ENCODE data around the gene FAM107B.

The FAM107B gene

DNA sequence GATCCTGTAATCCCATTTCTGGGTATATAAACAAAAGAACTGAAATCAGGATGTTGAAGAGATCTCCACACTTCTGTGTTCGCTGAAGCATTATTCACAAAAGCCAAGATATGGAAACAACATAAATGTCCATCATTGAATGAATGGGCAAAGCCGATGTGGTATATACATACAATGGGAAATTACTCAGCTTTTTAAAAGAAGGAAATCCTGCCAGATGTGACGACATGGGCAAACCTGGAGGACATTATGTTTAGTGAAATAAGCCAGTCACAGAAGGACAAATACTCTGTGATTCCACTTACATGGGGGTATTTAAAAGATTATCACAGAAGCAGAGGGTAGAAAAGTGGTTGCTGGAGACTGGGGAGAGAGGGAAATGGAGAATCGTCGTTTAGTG lies 23.9 kb upstream of the FAM107B start:
- H3K27ac ChIP-seq = no peak overlapping the region
- H3K4me1 ChIP-seq = no peaks in the 10 kb centered on the region

DNA sequence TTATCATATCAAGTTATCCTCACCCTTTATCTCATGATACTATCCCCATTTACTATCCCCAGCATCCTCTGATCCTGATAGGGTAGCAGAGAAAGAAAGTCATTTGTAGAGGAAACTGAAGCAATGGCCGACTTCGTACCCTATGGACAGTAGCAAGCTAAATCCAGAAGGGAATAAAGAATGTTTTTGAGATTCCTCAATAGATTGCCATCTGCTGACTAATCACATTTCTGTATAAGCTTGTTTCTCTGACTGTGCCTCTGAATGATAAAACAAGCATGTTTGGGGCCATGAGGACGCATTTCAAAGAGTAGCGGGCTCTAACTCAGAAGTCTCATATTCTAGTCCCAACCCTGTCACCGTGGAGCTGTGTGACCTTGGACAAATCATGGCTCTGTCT lies 13.2 kb upstream of the FAM107B start:
- Histone ChIP-seq H3K4me1 (peaks cover 4% of the 10 kb centered on the region), H3K9me3 (ENCODE audit: control insufficient read depth, low read length) (no peaks in the 10 kb centered on the region), H3K27me3 (ENCODE audit: control insufficient read depth, insufficient read depth, low read length) (no peaks in the 10 kb centered on the region), H3K79me2 (no peaks in the 10 kb centered on the region), H3K27ac (no peak overlapping the region), H3K9ac (no peak overlapping the region), H3K4me3 (ENCODE audit: low read depth, low read length) (no peak overlapping the region), H3K4me2 (ENCODE audit: low read length) (no peak overlapping the region), H3K36me3 (ENCODE audit: control insufficient read depth, insufficient read depth, low read length) (no peaks in the 10 kb centered on the region), H2AFZ (peak overlapping the region; percentile 34)
- TF ChIP-seq, protein P1, sequence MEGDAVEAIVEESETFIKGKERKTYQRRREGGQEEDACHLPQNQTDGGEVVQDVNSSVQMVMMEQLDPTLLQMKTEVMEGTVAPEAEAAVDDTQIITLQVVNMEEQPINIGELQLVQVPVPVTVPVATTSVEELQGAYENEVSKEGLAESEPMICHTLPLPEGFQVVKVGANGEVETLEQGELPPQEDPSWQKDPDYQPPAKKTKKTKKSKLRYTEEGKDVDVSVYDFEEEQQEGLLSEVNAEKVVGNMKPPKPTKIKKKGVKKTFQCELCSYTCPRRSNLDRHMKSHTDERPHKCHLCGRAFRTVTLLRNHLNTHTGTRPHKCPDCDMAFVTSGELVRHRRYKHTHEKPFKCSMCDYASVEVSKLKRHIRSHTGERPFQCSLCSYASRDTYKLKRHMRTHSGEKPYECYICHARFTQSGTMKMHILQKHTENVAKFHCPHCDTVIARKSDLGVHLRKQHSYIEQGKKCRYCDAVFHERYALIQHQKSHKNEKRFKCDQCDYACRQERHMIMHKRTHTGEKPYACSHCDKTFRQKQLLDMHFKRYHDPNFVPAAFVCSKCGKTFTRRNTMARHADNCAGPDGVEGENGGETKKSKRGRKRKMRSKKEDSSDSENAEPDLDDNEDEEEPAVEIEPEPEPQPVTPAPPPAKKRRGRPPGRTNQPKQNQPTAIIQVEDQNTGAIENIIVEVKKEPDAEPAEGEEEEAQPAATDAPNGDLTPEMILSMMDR (IDR thresholded peaks at IDR 0.05) = no peak

More for the DNA sequence above, 23.9 kb upstream of the FAM107B start:
- H3K4me3 ChIP-seq (ENCODE audit: low read depth, low read length) = no peak overlapping the region
- TF ChIP-seq, protein P1 (IDR thresholded peaks at IDR 0.05) = no peak
- H3K79me2 ChIP-seq = no peaks in the 10 kb centered on the region
- H3K27me3 ChIP-seq (ENCODE audit: control insufficient read depth, insufficient read depth, low read length) = no peaks in the 10 kb centered on the region
- H3K9ac ChIP-seq = no peak overlapping the region
- H3K9me3 ChIP-seq (ENCODE audit: control insufficient read depth, low read length) = no peaks in the 10 kb centered on the region
- H3K4me2 ChIP-seq (ENCODE audit: low read length) = no peak overlapping the region
- no peaks in the 10 kb centered on the region for H3K36me3 ChIP-seq (ENCODE audit: control insufficient read depth, insufficient read depth, low read length)
- no peak overlapping the region for H2AFZ ChIP-seq

DNA sequence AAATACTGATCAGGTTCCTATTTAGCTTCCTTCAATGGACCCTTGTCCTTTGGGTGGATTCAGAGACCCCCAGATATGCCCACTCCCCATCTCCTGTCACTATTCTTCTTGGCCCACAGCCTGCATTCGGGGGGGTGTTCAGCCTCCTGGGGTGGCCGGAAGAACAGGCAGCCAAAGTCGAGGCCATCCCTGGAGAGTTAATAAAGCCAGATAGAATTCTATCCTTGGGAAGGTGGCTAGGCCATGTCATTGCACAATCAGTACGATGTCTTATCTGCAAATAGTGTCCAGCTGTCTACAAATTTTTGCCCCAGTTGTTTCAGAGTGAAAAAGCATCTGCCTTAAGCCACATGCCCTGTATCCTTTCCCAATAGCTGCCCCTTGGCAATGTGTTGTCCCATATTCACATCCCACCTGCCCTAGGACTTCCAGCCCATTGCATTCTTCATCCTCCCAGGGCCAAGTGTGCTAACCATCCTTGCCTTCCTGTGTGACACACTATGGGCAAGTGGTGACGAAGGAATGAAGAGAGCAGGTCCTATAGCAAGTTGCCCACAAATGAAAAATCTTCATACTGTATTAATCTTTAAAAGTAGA lies 9.9 kb upstream of the FAM107B start:
- Histone ChIP-seq H3K79me2 (no peaks in the 10 kb centered on the region), H3K4me2 (ENCODE audit: low read length) (no peak overlapping the region), H3K4me3 (ENCODE audit: low read depth, low read length) (no peak overlapping the region), H3K27me3 (ENCODE audit: control insufficient read depth, insufficient read depth, low read length) (no peaks in the 10 kb centered on the region), H3K4me1 (peaks cover 4% of the 10 kb centered on the region), H3K9me3 (ENCODE audit: control insufficient read depth, low read length) (no peaks in the 10 kb centered on the region), H3K9ac (no peak overlapping the region), H3K36me3 (ENCODE audit: control insufficient read depth, insufficient read depth, low read length) (no peaks in the 10 kb centered on the region), H3K27ac (no peak overlapping the region), H2AFZ (no peak overlapping the region)
- TF ChIP-seq, protein P1 (IDR thresholded peaks at IDR 0.05) = no peak

DNA sequence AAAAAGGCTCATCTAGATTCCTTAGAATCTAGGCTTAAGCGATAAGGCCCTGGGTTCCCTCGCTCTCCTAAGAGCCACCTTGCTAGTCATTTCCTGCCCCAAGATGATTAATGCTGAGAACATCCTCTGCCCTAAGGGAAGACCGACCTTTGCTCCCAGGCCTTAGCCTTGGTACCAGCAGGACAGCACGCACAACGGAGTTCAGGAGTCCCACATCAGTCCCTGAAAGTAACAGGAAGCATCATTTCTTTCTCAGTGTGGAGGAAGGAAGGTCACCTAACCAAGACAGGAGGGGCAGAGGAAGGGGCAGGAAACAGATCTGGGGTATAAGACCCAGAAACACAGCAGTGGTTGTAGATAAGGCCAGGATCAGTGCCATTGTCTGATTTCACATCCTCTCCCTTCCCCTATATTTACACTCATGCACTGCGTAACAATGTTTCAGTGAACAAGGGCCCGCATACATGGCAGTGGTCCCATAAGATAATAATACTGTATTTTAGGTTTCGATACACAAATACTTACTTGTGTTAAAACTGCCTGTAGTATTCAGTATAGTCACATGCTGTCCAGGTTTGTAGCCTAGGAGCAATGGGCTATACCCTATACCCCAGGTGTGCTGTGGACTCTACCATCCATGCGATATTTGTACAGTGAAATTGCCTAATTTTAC lies 8.1 kb upstream of the FAM107B start:
- TF ChIP-seq, protein P1 (IDR thresholded peaks at IDR 0.05) = no peak
- Histone ChIP-seq H3K9me3 (ENCODE audit: control insufficient read depth, low read length) (no peaks in the 10 kb centered on the region), H3K4me2 (ENCODE audit: low read length) (no peak overlapping the region), H3K4me3 (ENCODE audit: low read depth, low read length) (no peak overlapping the region), H3K4me1 (peaks cover under 1% of the 10 kb centered on the region), H3K36me3 (ENCODE audit: control insufficient read depth, insufficient read depth, low read length) (no peaks in the 10 kb centered on the region), H3K27me3 (ENCODE audit: control insufficient read depth, insufficient read depth, low read length) (no peaks in the 10 kb centered on the region), H3K9ac (no peak overlapping the region), H3K79me2 (no peaks in the 10 kb centered on the region), H2AFZ (no peak overlapping the region), H3K27ac (no peak overlapping the region)

DNA sequence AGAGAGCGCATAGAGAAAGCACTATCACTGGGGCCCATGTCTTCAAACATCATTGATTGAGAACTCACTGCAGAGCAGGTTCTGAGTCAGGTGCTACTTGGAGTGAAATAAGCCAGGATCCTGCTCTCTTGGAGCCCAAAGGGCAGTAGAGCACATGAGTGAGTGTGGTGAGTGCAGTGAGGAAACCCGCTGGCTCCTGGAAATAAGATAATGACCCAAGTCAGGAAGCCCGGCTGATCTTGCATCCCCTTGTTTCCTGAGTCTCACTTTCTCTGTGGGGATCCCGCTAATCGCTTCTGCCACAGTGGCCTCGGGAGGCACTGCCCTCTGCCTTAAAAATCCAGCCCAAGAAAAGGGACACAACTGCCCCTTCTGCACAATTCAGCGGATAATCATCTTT lies 7.1 kb upstream of the FAM107B start:
- TF ChIP-seq, protein P1 (IDR thresholded peaks at IDR 0.05) = no peak
- Histone ChIP-seq H3K27me3 (ENCODE audit: control insufficient read depth, insufficient read depth, low read length) (no peaks in the 10 kb centered on the region), H3K9me3 (ENCODE audit: control insufficient read depth, low read length) (no peaks in the 10 kb centered on the region)

More for the DNA sequence above, 7.1 kb upstream of the FAM107B start:
- Histone ChIP-seq H3K9ac (no peak overlapping the region), H3K4me3 (ENCODE audit: low read depth, low read length) (no peak overlapping the region), H2AFZ (no peak overlapping the region), H3K36me3 (ENCODE audit: control insufficient read depth, insufficient read depth, low read length) (no peaks in the 10 kb centered on the region), H3K79me2 (no peaks in the 10 kb centered on the region), H3K4me1 (no peaks in the 10 kb centered on the region), H3K27ac (no peak overlapping the region), H3K4me2 (ENCODE audit: low read length) (no peak overlapping the region)

Measured in parathyroid adenoma (tissue), 2 donors.